A204.1 (cell line): ENCODE results near the gene CCT2.

ENCODE experiments used
- FAIRE-seq: peaks from 2 replicates; lab custom pipeline; 2012; peaks lifted over from hg19 to GRCh38; lab: Jason Lieb, UNC

The CCT2 gene

DNA sequence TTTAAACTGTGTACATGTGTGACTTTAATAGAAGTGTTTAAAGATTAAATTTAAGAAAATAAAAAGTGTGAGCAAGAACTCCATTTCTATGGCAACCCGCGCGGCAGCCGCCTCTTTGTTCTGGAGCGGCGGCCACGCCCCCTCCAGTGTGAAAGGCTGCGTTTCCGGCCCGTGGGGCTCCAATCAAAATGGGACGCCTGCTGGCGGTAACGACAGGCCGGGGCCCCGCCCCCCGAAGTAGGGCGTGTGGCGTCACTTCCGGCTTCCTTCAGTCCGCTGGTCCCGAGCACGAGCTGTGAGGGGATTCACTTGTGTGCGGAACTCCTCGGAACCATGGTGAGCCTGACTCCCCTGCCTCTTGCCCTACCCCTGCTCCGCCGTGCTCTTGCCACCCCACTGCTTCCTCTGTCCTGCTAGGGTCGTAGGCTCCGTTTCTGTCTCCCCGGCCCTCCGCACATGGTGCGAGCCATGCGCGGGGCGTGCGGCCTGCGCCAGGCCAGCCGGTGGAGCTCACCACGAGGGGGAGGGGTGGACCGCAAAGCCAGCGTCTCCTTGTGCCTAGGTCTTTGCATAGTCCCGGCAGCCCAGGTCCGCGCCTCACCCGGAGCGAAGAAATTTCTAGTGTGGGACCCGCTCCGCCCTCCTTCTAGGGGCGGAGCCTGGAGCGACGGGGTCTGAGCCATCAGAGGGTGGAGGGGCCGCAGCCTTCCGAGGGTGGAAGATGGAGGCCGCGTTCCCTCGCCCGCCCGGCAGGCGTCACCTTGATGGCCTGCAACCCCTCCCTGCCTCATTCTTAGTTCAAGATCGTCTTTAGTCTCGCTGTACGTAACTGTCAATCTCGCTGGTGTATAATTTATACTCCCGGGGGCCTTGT, at the start of gene CCT2:
CCT2 (plus strand) TSS at position 271 of the 874 bp plus-strand sequence; CDS start at position 334, 63 bp downstream.
- FAIRE-seq: peak; percentile 96

DNA sequence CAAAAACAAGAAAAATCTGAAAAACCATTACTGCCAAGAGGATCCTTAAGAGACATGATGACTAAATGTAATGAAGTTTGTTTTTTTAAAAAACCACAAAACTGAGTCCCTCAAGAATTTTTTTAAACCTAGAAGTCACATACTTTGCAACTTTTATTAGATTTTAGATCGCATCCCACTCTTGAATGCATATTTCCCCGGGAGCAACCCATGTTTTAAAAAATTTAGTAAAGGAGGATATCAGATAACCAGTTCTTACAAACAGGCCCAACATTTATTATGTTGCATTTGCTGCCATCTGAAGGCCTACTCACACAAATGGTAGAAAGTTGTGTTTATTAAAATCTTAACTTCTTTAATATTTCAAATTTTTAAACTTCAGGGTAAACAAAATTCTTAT, 44.3 kb upstream of the CCT2 start:
- FAIRE-seq: no peak

DNA sequence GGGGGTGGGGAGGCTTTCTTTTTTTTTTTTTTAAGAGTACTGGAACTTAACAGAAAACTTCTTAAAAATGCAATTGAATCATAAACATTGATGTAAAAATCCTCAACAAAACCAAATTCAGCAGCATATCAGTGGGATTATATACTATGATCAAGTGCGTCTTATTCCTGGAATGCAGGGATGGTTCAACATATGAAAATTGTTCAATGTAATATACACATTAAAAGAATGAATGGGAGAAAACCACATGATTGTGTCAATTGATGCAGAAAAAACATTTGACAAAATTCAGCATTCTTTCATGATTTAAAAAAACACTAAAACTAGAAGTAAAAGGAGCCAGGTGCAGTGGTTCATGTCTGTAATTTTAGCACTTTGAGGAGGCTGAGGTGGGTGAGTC, 41.2 kb upstream of the CCT2 start:
- no peak for FAIRE-seq

GRCh38 chr12:69545081-69545480, 40.2 kb upstream of the CCT2 start:
- no peak for FAIRE-seq

- no peak for FAIRE-seq
These were observed 38.4 kb upstream of the CCT2 start for GRCh38 chr12:69546693-69547438.

DNA sequence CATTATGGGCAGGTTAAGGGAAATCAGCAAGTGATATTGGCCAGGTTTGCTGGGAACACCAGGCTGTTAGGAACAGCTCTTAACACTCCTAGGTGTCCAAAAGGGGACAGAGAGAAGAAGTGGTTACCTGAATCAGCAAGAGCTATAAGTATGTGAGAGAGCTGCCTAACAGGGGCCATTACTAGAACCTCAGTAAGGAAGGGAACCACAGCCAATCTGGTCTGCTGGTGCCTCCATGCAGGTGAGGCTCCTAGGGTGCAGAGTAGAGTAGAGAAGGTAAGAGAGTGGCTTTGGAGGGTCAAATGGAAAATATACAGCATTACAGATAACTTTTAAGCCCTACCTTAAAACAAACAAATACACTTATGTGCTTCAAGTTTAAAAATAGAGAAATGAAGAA, 36.6 kb upstream of the CCT2 start:
- no peak for FAIRE-seq

GRCh38 chr12:69550569-69551350, 34.5 kb upstream of the CCT2 start:
- FAIRE-seq: no peak

DNA sequence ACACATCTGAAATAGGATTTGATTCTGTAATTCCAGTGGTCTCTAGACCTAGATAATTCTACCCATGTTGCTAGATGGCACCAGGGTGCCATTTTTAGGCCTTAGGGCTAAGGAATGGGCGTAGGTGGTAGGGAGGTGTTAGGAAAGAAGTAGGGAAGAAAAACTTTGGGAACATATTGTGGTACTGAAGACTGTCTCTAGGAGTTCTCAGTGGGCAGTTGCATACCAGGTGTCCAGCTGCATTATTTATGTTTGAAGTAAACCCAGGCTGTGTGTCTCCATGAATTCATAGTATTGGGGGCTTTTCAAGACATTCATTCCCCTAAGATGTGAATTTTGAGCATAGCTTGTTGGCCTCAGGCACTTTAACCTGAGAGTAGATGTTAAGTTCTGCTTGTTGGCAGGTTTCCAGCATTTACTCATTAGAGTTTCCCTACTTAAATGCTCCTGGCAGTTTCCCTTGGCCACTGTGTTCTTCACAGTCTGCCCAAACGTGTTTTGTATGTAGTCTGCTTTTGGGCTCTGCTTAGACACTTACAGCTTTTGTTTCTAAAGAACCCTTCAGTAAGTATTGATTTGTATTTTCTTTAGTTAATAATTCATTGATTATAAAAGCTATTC, 31.5 kb upstream of the CCT2 start:
- no peak for FAIRE-seq

- FAIRE-seq: no peak
These were observed 29.8 kb upstream of the CCT2 start for GRCh38 chr12:69555461-69555860.

GRCh38 chr12:69556383-69556782, 28.9 kb upstream of the CCT2 start:
- FAIRE-seq: no peak

GRCh38 chr12:69563166-69563762, 22.0 kb upstream of the CCT2 start:
- no peak for FAIRE-seq

DNA sequence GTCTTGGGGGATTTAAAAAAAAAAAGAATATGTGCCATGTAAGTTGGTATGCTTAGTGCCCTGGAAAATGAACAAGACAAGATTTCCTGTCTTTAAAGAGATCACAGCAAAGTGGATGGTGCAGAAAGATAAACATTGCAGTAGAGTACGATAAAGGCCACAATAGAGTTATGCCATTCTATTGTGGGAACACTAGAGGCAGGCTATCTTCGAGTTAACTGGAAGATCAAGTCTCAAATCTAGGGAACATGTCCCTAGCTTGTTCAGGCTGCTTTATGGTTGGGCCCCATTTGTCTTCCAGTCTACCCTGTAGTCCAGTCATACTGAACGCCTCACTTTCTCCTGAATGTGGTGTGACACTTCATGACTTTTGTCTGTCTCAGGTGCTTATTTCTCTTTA, 18.7 kb upstream of the CCT2 start:
- FAIRE-seq: no peak

DNA sequence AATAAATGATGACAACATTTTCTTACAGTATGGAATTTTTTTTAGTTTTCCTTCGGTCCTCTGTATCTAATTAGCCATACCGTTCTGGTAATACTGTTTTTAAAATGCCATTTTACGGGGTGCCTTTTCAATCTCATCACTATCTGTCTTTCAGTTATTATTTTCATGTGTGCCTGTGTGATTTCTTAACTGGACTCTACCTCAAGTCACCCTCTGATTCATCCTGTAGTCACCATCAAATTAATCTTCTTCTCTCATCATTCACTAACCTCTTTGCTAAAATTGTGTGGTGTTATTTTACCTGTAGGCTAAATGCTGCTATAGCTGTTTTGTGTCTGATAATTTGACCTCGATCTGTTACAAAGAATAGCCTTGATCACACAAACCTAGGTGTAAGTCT, 16.0 kb upstream of the CCT2 start:
- no peak for FAIRE-seq

GRCh38 chr12:69570000-69570516, 15.2 kb upstream of the CCT2 start:
- no peak for FAIRE-seq

DNA sequence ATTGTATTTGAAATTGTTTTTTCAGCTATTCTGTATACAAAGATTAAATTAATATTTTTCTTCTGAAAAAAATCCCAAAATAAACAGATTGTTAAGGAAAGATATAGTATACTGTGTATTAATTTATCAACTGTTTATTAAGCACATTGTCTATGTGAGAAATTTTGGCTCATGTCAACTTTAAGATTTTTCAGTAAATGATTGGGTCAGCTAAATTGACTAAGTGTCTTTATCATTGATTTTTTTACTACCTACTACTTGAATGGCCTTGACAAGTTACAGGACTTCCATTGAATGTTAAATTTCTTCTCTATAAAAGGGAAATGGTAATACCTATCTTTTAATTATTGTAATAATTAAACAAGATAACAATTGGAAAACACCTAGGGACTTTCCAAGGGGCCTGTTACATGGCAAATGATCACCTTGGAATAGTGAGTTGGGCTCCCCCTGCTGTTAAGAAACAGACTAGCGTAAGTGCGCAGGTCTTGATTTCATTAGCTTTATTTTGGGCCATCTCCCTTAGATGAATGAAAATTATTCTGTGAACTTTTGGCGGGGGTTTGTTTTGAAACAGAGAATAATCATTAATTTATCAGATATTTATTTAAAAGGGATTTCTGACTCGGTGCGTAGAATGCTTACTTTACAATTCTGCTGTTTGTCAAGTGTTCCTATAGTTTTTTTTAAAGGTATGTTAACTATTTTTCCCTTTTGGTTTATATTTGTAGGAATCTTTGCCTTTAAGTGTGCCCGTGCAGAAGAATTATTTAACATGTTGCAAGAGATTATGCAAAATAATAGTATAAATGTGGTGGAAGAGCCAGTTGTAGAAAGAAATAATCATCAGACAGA, 14.5 kb upstream of the CCT2 start:
- FAIRE-seq: peak; percentile 91

DNA sequence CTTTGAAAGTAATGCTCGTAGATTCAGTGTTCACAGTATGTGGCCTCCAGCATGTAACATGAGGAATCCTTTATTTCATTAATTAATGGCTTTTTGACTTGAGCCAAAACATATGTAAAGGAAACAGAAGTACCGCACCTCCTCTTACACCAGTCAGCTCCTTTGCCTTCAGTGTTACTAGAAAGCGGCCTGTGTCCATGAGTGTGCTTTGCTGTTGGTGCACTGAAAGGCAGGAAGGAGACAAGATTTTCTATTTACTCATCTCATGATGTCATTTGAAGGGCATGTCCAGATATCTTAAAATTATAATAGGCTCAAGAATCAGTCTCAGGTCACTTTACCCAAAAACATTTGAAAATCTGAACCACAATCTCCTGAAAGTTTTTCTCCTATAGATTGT, 9.9 kb upstream of the CCT2 start:
- no peak for FAIRE-seq

- no peak for FAIRE-seq
These were observed 7.0 kb upstream of the CCT2 start for GRCh38 chr12:69578283-69578682.

DNA sequence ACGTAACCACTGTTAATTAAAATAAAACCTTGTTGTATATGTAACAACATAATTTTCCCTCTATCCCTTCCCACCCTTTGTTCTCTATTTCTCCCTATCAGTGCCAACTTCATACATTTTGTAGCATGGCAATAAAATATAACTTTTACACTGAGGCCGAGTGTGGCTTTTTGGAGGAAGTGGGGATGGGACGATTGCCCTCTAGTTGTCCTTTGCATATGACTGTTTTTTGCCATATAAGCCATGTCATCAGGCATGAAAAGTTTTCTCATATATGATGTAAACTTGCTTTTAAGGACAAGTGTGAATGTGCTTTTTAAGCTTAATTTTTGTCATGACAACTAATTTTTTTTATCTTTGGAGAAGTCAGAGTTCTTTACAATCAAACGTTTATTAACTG, 6.2 kb upstream of the CCT2 start:
- no peak for FAIRE-seq

DNA sequence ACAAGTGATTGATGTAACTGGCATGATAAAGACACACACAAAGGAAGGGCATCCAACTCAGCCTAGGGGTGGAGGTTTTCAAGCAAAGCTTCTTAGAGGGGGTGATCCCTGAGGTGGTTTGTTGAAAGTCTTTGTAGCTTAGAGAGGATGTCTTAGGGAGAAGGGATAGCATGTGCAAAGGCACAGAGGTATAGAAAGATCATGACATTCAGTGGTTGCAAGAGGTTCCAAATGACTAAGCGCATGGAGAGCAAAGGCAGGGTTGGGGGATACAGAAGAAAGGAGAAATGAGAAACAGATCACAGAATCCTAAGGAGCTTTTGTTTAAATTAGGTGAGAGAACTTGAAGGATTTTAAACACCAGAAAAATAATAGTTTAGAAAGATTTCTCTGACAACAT, 5.2 kb upstream of the CCT2 start:
- no peak for FAIRE-seq

DNA sequence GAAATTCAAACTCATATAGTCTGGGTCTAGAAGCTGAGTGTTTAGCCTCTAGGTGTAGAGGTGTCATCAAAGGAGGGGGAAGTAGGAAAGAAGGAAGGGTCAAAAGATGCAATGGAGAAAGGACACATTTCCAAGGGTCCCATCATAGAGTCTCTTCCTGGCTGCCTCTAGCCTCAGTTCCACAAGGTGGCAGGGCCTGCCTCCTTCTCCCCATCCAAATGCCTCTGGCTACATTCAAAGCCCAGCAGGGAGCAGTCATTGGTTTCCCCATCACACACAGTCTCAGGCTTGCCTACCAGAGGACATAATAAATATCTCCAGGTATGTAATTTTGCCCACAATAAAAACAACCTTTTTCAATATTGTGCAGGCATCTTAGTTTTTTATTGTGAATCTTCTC, 2.1 kb upstream of the CCT2 start:
- no peak for FAIRE-seq

- FAIRE-seq: no peak
These were observed 3.3 kb downstream of the CCT2 start for GRCh38 chr12:69588527-69588926.
